Activated naive CD8-positive, alpha-beta T cell treated with anti-CD3 and anti-CD28 coated beads for 36 hours (primary cell): ENCODE measurements around the gene DENND1A. TPM values are rescaled to one million over a fixed set of nuclear protein-coding genes. Genes with fewer than 3 reads are reported as not detected.
"Not testable (repeated sequence)": the region's sequence is repeated elsewhere in the genome, so short reads cannot be mapped to it uniquely, and the experiment has no call there.

Source experiments
- DNase-seq: peaks from one replicate; pipeline ENCODE4 v3.0.0; 2021
- H3K27ac Mint-ChIP-seq: one replicate; pipeline ENCODE4 v1.8.0; 2022; ENCODE audit warnings: mild to moderate bottlenecking, moderate library complexity, mixed read lengths
- H3K27me3 Mint-ChIP-seq: one replicate; pipeline ENCODE4 v1.8.0; 2022; ENCODE audit warnings: mild to moderate bottlenecking, mixed read lengths
- H3K36me3 Mint-ChIP-seq: one replicate; pipeline ENCODE4 v1.8.0; 2021; ENCODE audit warnings: mild to moderate bottlenecking, mixed read lengths
- H3K4me1 Mint-ChIP-seq: one replicate; pipeline ENCODE4 v1.8.0; 2021; ENCODE audit warnings: mixed read lengths
- H3K4me3 Mint-ChIP-seq: one replicate; pipeline ENCODE4 v1.8.0; 2022; ENCODE audit warnings: mild to moderate bottlenecking, moderate library complexity, mixed read lengths
- H3K9me3 Mint-ChIP-seq: one replicate; pipeline ENCODE4 v1.8.0; 2022; ENCODE audit warnings: mixed read lengths
- total RNA-seq, 2 experiments: library from RNA; stranded (reverse); gene quantifications; one replicate each; pipeline ENCODE4 v1.2.3, GENCODE V29; 2021

Gene DENND1A
- total RNA-seq, 2 experiments from 2014 or later, result 21.3 to 22.1 TPM

DNA sequence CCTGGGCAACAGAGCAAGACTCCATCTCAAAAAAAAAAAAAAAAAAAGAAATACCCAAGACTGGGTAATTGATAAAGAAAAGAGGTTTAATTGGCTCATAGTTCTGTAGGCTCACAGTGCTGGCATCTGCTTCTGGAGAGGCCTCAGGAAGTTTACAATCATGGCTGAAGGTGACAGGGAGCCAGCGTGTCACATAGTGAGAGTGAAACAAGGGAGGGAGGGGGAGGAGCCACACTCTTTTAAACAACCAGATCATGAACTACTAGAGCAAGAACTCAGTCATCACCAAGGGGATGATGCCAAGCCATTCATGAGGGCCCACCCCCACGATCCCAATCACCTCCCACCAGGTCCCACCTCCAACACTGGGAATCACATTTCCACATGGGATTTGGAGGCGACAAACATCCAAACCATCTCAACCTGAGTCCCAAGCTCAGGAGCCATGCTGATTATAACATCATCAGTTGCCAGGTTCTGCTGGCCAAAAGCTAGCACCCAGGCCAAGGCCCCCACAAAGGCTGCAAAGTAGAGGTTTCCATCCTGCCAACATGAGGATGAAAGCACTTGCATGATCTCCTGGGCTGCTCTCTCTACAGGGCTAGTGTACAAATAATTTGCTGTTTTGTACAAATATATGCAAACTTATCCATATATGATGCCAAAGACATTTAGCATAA is 15.3 kb downstream of the DENND1A start:
- H3K4me3 Mint-ChIP-seq, result no peak overlapping the region
- peaks cover 6% of the 10 kb centered on the region for H3K4me1 Mint-ChIP-seq
- H3K27me3 Mint-ChIP-seq, result no peaks in the 10 kb centered on the region
- H3K27ac Mint-ChIP-seq, result no peak overlapping the region
- H3K9me3 Mint-ChIP-seq, result peaks cover 3% of the 10 kb centered on the region
- peaks cover 38% of the 10 kb centered on the region for H3K36me3 Mint-ChIP-seq
- DNase-seq, result no peak

DNA sequence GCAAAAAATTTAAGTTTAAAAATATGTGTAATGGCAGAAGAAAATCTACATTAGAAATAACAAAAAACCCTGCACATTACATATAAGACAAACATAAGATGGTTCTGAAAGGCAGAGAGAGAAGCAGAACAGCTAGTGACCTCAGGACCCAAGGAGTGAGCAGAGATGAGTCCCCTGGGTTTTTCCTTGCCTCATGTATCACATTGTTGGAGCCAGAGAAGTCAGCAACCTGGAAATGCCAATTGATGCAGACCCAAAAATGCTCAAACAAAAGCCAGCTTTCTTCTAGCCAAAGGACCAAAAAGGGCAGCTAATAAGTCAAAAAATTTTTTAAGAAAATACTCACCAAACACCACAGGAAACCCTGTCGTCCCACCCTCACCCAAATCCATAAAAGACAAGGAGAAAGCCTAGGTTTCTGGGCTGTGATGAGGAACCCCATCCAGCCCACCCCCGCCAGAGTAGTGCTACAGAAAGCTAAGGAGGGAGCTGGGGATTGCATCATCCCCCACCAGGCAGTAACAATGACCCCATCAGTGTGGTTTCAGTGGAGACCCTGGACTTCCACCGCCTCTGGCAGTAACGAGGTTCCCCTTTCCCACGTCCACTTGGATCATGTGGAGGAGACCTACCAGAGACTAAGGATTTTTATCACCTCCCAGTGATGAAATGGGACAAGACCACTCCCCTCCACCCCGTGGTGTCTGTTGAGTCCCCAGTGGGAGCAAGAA is 17.6 kb downstream of the DENND1A start:
- no peak for DNase-seq
- no peaks in the 10 kb centered on the region for H3K27me3 Mint-ChIP-seq
- H3K4me1 Mint-ChIP-seq, result peaks cover 6% of the 10 kb centered on the region
- H3K9me3 Mint-ChIP-seq, result peaks cover 3% of the 10 kb centered on the region
- no peak overlapping the region for H3K4me3 Mint-ChIP-seq
- no peak overlapping the region for H3K27ac Mint-ChIP-seq
- peaks cover 32% of the 10 kb centered on the region for H3K36me3 Mint-ChIP-seq

DNA sequence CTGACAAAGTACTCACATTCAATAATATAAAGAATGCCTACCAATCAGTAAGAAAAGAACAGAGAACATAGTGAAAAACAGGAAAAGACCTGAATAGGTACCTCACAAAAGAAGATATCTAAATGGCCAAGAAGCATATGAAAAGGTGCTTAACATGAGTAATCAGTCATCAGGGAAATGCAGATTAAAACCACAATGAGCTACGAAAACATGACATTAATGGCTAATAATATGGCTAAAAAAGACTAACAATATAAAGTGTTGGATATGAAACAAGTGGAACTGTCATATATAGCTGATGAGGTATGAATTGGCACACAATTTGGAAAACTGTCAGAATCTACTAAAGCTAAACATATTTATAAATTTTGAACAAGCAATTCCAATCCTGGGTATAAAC is 18.9 kb downstream of the DENND1A start:
- DNase-seq, result no peak
- Mint-ChIP-seq H3K4me1 (peaks cover 6% of the 10 kb centered on the region), H3K36me3 (peaks cover 30% of the 10 kb centered on the region), H3K27ac (no peak overlapping the region), H3K4me3 (no peak overlapping the region), H3K9me3 (peaks cover 3% of the 10 kb centered on the region), H3K27me3 (no peaks in the 10 kb centered on the region)

DNA sequence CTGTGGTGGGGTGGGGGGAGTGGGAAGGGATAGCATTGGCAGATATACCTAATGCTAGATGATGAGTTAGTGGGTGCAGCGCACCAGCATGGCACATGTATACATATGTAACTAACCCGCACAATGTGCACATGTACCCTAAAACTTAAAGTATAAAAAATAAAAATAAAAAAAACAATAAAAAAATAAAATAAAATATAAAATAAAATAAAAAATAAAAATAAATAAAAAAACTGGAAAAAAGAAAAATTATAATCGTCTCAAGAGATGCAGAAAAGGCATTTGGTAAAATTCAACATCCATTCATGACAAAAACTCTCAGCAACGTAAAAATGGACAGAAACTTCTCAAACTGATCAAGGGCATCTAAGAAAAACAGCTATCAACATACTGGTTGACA is 20.7 kb downstream of the DENND1A start:
- not testable (repeated sequence) for H3K27me3 Mint-ChIP-seq, H3K9me3 Mint-ChIP-seq, H3K4me3 Mint-ChIP-seq, DNase-seq, H3K4me1 Mint-ChIP-seq, H3K27ac Mint-ChIP-seq
- H3K36me3 Mint-ChIP-seq, result peaks cover 31% of the 10 kb centered on the region

DNA sequence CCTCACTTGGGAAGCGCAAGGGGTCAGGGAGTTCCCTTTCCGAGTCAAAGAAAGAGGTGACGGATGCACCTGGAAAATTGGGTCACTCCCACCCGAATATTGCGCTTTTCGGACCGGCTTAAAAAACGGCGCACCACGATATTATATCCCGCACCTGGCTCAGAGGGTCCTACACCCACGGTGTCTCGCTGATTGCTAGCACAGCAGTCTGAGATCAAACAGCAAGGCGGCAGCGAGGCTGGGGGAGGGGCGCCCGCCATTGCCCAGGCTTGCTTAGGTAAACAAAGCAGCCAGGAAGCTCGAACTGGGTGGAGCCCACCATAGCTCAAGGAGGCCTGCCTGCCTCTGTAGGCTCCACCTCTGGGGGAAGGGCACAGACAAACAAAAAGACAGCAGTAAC is 26.4 kb downstream of the DENND1A start:
- H3K4me1 Mint-ChIP-seq, result not testable (repeated sequence)

DNA sequence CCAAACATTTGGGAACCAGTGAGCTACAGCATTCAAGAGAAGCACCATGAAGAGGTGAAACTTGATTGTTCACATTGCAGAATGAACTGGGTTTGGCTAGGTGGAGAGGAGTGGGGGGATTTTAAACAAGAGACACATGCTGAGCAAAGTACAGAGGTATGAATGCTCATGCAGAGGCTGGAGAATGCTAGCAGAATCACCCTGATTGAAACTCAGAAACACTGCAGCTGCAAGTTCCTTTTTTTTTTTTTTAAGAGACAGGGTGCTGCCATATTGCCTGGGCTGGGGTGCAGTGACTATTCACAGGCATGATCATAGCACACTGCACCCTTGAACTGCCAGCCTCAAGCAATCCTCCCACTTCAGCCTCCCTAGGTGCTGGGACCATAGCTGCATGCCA is 35.1 kb downstream of the DENND1A start:
- Mint-ChIP-seq H3K27me3 (no peaks in the 10 kb centered on the region), H3K27ac (no peak overlapping the region), H3K4me1 (peaks cover 11% of the 10 kb centered on the region), H3K4me3 (no peak overlapping the region), H3K36me3 (peaks cover 2% of the 10 kb centered on the region), H3K9me3 (no peaks in the 10 kb centered on the region)
- DNase-seq, result no peak

More for the DNA sequence above, 26.4 kb downstream of the DENND1A start:
- not testable (repeated sequence) for H3K27me3 Mint-ChIP-seq, H3K27ac Mint-ChIP-seq, H3K9me3 Mint-ChIP-seq, H3K4me3 Mint-ChIP-seq, DNase-seq
- H3K36me3 Mint-ChIP-seq, result peaks cover 28% of the 10 kb centered on the region

DNA sequence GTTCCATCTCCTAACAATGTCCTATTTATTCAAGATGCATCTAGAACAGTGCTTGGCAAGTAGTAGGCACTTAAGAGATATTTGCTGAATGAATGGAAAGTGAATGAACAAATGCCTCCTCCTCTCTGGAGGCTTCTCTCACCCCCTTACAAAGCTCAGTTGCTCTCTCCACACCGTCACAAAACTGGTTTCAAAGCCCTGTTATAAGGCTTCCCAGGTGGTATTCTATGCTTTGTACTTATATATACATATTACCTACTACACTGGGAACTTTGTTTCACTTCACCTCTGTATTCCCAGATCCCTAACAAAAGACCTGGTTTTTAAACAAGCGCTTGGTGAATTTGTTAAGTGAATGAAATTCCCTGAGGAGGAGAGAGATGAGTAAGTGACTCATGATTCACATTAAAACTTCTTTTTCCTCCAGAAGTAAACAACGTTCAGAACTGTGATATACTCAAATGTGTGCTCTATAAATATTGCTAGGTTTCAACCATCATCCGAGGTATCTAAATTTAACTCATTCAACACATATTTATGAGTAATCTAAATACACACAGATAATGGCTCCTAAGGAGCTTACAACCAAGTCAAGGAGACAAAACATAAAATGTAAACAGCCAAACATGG is 36.0 kb downstream of the DENND1A start:
- Mint-ChIP-seq H3K27me3 (no peaks in the 10 kb centered on the region), H3K36me3 (peaks cover 5% of the 10 kb centered on the region), H3K9me3 (no peaks in the 10 kb centered on the region), H3K4me1 (peaks cover 9% of the 10 kb centered on the region), H3K4me3 (no peak overlapping the region), H3K27ac (no peak overlapping the region)
- DNase-seq, result no peak

DNA sequence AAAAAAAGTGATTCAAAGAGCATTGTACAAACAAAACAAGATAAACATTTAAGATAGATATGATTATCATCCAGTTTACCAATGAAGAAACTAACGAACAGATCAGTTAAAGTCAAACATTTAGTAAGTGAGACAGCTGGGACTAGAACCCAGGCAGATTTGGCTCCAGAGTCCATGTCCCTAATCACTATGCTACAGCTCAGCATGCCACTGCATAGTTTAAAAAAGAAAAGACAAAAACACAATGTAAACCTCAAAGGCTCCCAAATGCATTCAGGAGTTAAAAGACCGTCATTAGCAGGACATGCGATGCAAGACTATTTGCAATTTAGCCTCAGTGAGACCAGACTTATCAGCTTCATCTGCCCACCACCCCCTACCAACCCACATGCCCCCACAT is 36.8 kb downstream of the DENND1A start:
- no peaks in the 10 kb centered on the region for H3K9me3 Mint-ChIP-seq
- DNase-seq, result no peak
- peaks cover 3% of the 10 kb centered on the region for H3K4me1 Mint-ChIP-seq
- peaks cover 8% of the 10 kb centered on the region for H3K36me3 Mint-ChIP-seq
- H3K4me3 Mint-ChIP-seq, result no peak overlapping the region
- H3K27me3 Mint-ChIP-seq, result no peaks in the 10 kb centered on the region
- no peak overlapping the region for H3K27ac Mint-ChIP-seq

DNA sequence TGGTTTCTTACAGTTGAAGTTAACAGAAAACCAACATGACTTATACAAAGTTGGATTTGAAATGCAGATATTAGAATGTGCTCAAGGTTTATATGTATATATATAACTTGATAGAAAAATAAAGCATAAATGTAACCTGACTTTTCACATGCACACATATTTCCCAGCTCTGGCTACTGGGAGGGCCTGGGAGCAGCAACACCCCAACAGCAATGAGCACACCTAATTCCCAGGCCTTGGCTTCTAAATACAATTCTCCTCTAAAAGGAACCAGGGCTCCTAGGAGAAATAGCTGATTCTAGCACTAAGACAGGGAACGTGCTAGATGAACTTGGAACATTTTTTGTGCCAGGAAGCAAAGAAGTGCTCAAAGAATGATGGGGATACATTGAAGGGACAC is 42.1 kb downstream of the DENND1A start:
- Mint-ChIP-seq H3K27me3 (no peaks in the 10 kb centered on the region), H3K4me3 (no peak overlapping the region), H3K9me3 (no peaks in the 10 kb centered on the region), H3K36me3 (peaks cover 13% of the 10 kb centered on the region), H3K27ac (no peak overlapping the region), H3K4me1 (no peaks in the 10 kb centered on the region)
- no peak for DNase-seq

DNA sequence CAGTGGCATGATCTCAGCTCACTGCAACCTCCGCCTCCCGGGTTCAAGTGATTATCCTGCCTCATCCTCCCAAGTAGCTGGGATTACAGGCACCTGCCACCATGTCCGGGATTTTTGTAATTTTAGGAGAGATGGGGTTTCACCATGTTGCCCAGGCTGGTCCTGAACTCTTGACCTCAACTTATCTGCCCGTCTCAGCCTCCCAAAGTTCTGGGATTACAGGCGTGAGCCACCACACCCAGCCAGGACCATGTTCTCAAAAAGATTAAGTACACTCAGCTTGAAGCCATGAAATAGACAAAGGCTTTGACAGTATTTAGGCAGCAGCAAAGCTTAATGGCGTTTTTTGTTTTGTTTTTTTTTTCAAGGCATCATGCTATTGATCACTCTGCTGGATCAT is 44.1 kb downstream of the DENND1A start:
- H3K4me1 Mint-ChIP-seq, H3K27ac Mint-ChIP-seq, H3K4me3 Mint-ChIP-seq, H3K27me3 Mint-ChIP-seq, H3K9me3 Mint-ChIP-seq, DNase-seq: not testable (repeated sequence)
- peaks cover 13% of the 10 kb centered on the region for H3K36me3 Mint-ChIP-seq

DNA sequence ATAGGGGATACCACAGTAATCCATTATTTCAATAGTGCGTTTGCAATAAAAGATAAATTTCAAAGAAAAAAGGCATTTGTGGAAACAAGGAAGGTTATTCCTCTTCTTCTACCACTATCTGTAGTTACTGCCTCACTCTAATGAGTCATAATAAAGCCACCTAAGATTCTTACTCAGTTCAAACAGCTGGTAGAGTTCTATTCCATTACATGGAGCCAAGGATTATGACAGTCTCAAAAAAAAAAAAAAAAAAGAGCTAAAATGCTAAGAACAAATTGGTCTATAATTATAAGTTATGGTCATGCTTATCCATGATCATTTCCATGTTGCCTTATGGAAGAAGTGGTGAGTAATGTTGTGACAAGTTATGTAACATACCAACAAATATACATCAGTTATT is 46.3 kb downstream of the DENND1A start:
- Mint-ChIP-seq H3K9me3 (no peaks in the 10 kb centered on the region), H3K4me1 (peaks cover 7% of the 10 kb centered on the region), H3K36me3 (peaks cover 14% of the 10 kb centered on the region), H3K4me3 (no peak overlapping the region), H3K27me3 (no peaks in the 10 kb centered on the region), H3K27ac (no peak overlapping the region)
- no peak for DNase-seq

DNA sequence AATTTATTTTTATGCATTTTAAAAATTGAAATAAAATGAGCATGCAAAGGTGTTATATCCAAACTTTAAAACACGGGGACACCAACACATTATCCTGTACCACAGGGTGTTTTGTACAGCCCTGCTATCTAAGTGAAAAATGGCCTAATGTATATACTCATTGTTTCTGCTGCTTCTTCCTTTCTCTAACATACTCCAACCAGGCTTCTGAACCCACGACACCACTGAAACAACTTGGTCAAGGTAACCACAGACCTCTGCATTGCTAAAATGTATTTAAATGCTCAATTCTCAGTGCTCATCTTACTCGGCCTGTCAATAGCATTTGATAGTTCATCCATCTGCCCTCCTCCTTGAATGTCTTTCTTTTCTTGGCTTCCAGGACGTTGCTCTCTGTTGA is 48.3 kb downstream of the DENND1A start:
- Mint-ChIP-seq H3K9me3 (no peaks in the 10 kb centered on the region), H3K4me3 (no peak overlapping the region), H3K27ac (no peak overlapping the region), H3K27me3 (no peaks in the 10 kb centered on the region), H3K36me3 (peaks cover 9% of the 10 kb centered on the region), H3K4me1 (peaks cover 7% of the 10 kb centered on the region)
- no peak for DNase-seq

DNA sequence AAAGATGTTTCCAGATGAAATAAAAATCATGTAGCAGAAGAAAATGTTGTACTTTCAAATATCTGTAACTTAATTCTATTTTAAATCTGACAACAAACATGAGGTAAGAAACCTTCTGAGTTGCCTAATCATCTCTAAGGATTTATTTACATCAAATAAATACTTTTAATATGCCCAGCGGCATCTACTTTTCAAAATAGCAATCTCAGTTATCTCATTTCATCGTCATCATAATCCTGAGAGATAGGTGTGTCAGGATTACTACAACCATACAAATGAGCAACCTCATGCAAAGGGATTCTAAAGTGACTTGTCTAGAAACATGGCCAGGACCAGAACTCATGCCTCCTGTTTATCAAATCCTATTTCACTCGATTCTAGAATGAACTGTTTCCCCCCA is 49.5 kb downstream of the DENND1A start:
- peaks cover 13% of the 10 kb centered on the region for H3K36me3 Mint-ChIP-seq
- no peaks in the 10 kb centered on the region for H3K27me3 Mint-ChIP-seq
- DNase-seq, result no peak
- H3K9me3 Mint-ChIP-seq, result no peaks in the 10 kb centered on the region
- H3K4me3 Mint-ChIP-seq, result no peak overlapping the region
- H3K4me1 Mint-ChIP-seq, result peaks cover 7% of the 10 kb centered on the region
- no peak overlapping the region for H3K27ac Mint-ChIP-seq

DNA sequence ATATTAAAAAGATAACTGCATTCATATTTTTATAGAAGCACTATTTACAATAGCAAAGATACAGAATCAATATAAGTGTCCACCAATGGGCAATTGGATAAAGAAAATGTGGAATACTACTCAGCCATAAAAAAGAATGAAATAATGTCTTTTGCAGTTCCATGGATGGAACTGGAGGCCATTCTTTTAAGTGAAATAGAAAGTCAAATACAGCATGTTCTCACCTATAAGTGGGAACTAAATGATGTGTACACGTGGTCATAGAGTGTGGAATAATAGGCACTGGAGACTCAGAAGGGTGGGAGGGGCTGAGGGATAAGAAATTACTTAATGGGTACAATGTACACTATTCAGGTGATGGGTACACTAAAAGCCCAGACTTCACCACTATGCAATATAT is 53.2 kb downstream of the DENND1A start:
- Mint-ChIP-seq H3K27me3 (no peaks in the 10 kb centered on the region), H3K4me1 (peaks cover 2% of the 10 kb centered on the region), H3K9me3 (no peaks in the 10 kb centered on the region), H3K36me3 (peaks cover 17% of the 10 kb centered on the region), H3K4me3 (no peak overlapping the region), H3K27ac (no peak overlapping the region)
- DNase-seq, result no peak

DNA sequence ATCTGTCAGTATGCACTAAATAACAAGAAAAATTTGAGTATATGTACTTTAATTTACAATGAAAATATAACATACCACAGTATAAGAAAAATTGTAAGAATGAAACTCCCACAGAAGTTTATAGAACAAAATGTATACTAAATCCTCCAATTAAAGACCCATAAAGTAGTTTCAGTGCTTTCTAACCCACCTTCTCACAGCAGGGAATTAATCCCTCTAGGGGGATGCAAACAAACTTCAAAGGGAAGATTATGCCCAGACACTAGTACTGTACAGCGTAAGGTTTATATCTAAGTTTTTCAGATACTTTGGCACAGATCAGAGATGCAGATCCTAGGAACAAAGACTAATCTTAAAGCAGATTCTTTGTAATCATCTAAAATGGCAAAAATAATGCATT is 57.2 kb downstream of the DENND1A start:
- peaks cover 5% of the 10 kb centered on the region for H3K9me3 Mint-ChIP-seq
- peaks cover 16% of the 10 kb centered on the region for H3K4me1 Mint-ChIP-seq
- no peak overlapping the region for H3K27ac Mint-ChIP-seq
- H3K27me3 Mint-ChIP-seq, result no peaks in the 10 kb centered on the region
- peaks cover 22% of the 10 kb centered on the region for H3K36me3 Mint-ChIP-seq
- DNase-seq, result no peak
- H3K4me3 Mint-ChIP-seq, result no peak overlapping the region

DNA sequence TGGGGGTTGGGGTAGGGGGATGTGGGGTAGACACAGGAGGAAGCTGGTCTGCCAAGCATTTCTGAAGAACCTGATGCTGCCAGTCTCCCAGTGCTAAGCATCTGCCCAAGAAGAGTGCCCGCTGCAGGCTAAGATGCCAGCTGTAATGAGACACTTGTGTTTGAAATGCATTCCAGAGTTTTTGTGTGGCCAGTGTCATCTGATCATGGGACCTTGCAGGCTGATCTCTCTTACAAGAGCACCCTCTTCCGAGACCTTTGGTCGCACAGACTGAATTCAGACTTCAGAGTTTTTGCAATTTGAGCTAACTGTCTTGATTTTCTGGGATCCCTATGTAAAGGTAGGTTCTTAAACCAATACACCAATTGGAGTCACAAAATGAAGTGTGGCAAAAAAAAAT is 58.1 kb downstream of the DENND1A start:
- Mint-ChIP-seq H3K36me3 (peaks cover 29% of the 10 kb centered on the region), H3K27ac (no peak overlapping the region), H3K4me3 (no peak overlapping the region), H3K27me3 (no peaks in the 10 kb centered on the region), H3K9me3 (peaks cover 5% of the 10 kb centered on the region), H3K4me1 (peaks cover 25% of the 10 kb centered on the region)
- DNase-seq, result no peak
